TTC549 (cell line): Measurements from ENCODE around the gene SESN2.

Experiments
- FAIRE-seq: peaks from 2 replicates; lab custom pipeline; 2012; peaks lifted over from hg19 to GRCh38; lab: Jason Lieb, UNC

SESN2 gene

GRCh38 chr1:28249866-28250295, 9.4 kb upstream of the SESN2 start:
- FAIRE-seq, result no peak

GRCh38 chr1:28256197-28256827, 3.0 kb upstream of the SESN2 start:
- no peak for FAIRE-seq

DNA sequence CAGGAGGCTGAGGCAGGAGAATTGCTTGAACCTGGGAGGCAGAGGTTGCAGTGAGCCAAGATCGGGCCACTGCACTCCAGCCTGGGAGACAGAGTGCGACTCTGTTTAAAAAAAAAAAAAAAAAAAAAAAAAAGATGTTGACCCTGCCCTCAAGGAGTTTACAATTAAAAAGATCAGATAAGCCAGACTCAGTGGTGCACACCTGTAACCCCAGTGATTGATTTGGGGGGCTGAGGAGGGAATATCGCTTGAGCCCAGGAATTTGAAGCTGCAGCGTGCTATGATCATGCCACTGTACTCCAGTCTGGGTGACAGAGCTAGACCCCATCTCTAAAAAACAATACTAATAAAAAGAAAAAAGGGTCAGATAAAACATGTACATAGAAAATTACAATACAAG, 1.6 kb upstream of the SESN2 start:
- no peak for FAIRE-seq

GRCh38 chr1:28258628-28259251, 578 bp upstream of the SESN2 start:
- FAIRE-seq, result no peak

DNA sequence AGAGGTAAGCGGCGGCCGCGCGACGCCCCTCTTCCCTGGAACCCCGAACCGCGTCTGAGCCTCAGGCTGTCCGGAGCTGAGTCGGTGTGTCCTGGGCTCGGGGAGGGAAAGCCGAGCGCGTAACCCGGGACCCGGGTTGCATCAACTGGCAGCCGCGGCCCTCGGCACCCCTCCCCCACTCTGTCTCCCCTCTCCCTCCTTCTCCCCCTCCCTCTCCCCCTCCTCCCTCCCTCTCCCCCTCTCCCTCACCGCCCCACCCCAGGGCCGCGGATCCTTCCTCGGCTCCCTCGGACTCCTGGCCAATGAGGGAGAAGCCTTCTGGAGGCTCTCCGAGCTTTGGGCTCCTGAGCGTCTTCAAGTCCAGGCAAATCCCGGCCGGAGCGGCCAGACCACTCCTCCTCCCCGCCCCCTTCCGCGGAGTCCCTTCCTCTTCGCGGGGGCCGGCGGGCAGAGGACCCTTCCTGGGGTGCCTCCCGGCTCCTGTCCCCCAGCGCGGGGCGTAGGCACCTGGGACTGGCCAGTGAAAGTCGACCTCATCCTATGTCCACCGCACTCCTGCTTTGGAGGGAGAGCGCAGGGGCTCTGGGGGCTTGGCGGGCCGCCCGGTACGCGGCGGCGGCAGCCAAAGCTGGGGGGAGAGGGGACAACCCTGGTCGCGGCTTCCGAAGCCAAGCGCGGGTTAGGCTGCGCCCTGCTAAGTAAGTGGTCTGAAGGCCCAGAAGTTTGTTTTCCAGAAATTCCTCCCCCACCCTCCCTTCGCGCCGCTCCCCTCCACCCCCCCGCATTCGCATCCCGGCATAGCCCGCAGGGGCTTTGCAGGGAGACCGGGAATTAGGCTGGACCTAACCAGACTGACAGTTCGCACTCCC, 850 bp downstream of the SESN2 start:
- FAIRE-seq, result no peak

- no peak for FAIRE-seq
Measured at GRCh38 chr1:28260803-28261174, 1.5 kb downstream of the SESN2 start.

DNA sequence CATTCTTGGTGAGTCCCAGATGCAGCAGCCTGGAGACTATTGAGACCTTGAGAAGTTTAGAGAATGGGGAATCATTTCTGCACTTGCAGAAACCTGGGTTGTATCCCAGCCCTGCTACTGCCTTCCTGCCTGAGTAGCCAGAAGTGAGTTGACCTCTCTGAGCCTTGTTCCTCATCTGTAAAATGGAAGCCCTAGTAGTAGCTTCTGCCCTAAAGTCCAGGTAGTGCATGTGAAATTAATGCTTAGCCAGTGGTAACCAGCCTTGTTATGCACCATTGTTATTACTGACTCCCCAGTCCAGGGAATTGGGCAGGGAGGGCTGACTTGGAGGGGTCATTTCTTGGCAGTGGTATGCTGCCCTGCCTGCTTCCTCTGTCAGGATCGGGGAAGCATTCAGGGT, 5.6 kb downstream of the SESN2 start:
- no peak for FAIRE-seq

- FAIRE-seq, result no peak
Measured at GRCh38 chr1:28265577-28265976, 6.3 kb downstream of the SESN2 start.

GRCh38 chr1:28266920-28267322, 7.6 kb downstream of the SESN2 start:
- FAIRE-seq, result no peak

DNA sequence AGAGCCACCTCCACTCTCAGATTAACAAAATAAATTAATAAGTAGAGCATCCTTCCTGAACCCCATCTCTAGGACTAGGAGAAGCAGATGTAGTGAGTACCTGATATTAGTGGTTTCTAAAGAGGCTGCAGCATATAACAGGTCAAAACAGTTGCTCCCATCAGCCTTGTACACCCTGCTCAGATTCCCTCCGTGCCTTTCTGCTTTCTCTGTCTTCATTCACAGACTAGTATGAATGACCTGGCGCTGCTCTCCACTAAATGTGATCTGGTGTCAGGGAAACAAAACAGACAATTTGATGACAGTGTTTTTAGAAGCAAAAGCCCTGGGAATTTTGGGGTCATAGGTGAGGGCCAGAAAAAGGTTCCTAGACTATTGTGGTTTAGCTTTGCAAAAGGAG, 8.3 kb downstream of the SESN2 start:
- FAIRE-seq, result no peak

DNA sequence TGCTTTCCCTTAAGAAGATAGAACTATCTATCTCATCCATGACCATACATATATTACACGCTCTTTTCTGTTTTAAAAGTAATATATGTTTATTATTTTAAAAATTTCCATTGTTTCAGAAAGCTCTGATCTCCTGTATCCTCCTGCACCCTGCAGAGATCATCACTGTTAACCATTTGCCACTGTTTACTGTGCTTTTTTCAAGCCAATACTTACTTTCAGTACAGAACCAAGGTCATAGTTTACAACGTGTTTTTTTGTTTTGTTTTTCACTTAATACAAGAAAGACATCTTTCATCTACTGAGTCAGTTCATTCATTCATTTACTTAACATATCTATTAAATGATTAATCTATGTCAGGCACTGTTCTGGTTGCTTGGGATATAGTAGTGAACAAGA, 10.2 kb downstream of the SESN2 start:
- FAIRE-seq, result no peak

DNA sequence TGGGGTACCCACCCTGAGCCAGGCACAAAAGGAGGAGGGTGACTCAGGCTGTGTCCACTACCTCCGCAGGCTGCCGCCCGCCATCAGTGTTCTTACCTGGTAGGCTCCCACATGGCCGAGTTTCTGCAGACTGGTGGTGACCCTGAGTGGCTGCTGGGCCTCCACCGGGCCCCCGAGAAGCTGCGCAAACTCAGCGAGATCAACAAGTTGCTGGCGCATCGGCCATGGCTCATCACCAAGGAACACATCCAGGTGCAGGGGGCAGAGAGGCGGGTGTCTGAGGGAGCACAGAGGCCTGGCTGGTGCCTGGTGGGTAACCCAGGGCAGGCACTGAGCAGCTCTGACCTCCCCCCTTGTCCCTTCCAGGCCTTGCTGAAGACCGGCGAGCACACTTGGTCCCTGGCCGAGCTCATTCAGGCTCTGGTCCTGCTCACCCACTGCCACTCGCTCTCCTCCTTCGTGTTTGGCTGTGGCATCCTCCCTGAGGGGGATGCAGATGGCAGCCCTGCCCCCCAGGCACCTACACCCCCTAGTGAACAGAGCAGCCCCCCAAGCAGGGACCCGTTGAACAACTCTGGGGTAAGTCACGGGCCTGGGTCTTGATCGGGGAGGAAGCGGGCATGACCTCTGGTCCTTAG, 13.0 kb downstream of the SESN2 start:
- no peak for FAIRE-seq

GRCh38 chr1:28273216-28273860, 14.0 kb downstream of the SESN2 start:
- no peak for FAIRE-seq

- FAIRE-seq, result no peak
Measured at GRCh38 chr1:28278763-28279162, 19.4 kb downstream of the SESN2 start.

GRCh38 chr1:28279721-28280120, 20.4 kb downstream of the SESN2 start:
- FAIRE-seq, result no peak

DNA sequence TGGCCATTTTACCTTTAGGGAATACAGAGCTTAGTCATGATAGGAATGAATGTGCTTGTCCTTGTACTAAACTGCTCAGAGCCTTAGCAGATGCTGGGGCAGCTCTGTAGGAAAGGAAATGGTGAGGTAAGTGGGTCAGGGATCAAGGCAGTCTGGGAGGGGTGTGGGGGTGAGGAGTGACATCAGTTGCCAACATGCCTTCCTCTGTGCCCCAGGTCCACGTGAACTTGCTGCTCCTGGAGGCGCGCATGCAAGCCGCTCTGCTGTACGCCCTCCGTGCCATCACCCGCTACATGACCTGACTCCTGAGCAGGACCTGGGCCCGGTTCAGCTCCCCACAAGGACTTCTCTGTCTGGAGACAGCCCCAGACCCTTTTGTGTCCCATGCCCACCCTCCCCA, 21.2 kb downstream of the SESN2 start:
- FAIRE-seq, result no peak

DNA sequence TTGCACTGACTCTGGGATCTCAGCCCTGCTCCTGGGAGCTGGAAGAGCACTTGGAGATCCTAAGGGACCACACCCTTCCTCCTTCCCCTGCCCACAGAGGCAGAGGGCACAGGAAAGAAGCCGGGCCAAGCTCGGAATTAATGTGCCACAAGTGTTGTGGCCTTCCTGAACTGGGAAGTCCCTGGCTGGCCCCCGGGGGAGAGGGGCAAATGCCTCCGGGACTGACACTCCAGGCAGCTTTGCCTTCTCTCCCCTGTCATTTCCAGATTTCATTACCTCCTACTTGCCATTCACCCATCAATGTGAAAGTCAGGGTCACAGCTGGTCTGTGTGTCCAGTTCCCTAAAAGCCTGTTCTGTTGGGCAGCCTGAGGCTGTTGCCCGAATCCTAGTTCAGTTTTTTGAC, 21.7 kb downstream of the SESN2 start:
- no peak for FAIRE-seq

DNA sequence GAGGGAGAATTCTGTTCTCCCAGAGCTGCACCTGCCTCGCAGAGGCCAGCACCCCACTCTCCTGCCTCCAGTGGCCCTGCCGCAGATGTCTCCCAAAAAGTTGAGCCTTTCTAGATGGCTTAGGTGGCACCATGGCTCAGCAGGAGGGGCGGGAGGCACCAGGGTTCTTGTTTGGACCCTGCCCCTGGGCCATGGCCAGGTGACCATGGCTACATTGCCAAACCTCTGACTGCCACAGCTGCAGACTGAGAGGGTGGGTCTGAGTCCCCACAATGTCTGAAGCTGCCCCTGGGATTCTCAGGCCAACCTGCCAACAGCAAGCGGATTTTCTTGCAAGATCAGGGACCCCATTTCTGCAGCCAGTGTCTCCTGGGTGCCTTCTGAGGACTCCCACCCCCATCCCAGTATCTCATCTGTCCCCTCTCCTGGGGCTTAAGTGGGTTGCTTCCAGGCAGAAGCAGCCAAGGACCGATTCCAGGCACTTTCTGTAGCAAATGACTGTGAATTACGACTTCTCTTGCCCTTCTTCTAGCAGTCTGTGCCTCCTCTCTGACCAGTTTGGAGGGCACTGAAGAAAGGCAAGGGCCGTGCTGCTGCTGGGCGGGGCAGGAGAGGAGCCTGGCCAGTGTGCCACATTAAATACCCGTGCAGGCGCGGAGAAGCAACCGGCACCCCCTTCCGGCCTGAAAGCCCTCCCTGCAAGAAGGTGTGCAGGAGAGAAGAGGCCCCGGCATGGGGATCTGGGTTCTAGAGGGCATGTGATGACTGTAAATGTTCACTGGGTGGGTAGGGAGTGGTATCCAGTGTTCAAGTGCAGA, 22.5 kb downstream of the SESN2 start:
- FAIRE-seq, result no peak

GRCh38 chr1:28282426-28283407, 23.4 kb downstream of the SESN2 start:
- no peak for FAIRE-seq

- no peak for FAIRE-seq
Measured at GRCh38 chr1:28286111-28286510, 26.8 kb downstream of the SESN2 start.
